Activated CD8-positive, alpha-beta memory T cell treated with anti-CD3 and anti-CD28 coated beads, Interleukin-2, amount 50 U/mL, for 4 hours (primary cell): ENCODE measurements around the gene PPOX.

ENCODE experiments used
- DNase-seq: peaks from one replicate; pipeline ENCODE4 v3.0.0-alpha.2; 2020

The PPOX gene

DNA sequence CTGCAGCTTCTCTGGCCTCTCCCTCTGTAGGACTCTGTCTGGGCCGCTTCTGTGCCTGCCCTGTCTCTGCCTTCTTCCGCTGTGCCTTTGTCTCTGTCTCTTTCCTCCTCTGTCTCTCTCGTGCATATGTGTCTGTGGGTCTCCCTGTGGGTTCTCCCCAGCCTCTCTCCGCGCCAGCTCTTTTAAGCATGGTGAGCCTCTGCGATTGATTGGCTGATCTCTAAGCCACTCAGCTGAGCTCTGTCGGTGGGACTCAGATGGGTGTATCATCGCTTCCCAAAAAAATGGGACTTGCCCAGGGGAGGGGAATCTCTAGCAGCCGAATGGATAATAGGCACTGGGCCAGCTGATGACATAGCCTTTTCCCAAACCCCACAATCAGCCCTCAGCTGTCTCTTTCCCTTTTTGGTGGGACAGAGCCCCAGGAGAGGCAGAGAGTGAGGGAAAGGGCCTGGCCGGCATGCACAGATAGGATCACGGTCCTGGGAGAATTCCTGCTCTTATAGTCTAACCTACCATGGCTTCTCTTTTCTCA is 32.7 kb downstream of the PPOX start, which contains the start of gene ADAMTS4:
TSS of gene ADAMTS4 (minus strand) at position 158 of the 535 bp plus-strand sequence. CDS start 427 bp downstream, outside the sequence.
- no peak for DNase-seq

DNA sequence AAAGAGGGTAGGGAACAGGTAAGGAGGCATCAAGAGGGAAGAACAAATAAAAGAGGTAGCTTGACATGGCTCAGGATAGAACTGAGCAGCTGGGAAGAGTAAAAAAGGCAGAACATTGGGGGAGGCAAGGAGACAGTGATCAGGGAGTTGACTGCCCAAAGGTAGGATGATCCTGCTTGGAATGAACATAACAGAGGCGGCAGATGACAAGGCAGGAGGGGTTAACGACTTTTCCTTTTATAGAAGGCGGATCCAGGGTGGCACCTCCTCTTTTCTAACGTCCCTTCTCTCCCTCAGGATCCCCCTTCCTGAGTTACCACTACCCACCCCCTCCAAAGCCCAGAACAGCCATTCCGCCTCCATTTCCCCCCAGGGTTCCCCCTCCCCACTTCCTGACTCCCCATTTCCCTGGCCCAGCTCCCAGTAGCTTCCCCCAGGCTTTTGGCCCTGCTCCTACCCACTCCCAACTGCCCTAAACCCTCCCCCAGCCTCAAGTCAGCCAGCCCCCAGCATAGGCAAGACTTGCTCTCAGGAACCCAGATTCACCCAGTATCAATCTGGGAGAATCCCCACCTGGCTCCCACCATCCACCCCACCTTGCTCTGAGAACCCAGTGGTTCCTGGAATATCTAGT is 33.4 kb downstream of the PPOX start:
- DNase-seq = no peak

DNA sequence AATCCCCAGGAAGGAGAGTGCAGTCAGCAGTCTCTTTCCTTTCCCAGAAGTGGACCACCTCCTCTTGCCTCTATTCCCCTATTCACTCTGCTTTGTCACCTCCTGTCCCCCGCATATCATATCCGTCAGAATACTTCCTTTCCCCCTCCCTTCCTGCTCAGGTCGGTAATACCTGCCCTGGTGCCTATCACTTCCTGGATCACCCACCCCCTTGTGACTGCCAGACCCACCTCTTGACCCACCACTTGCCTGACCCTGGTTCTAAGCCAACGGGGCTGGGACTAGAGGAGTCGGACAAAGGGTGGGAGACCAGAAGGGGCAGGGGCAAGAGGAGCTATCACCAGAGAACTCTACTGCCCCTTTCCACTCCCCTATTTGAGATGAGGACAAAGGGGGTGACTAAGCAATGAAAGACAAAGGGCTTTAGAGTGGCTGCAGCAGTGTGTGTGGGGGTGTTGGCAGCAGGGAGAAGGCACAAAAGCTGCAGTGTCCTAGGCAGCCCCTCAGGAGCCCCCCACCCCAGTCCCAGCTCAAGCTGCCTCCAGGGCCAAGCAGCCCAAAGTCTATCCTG is 34.3 kb downstream of the PPOX start:
- DNase-seq = no peak

DNA sequence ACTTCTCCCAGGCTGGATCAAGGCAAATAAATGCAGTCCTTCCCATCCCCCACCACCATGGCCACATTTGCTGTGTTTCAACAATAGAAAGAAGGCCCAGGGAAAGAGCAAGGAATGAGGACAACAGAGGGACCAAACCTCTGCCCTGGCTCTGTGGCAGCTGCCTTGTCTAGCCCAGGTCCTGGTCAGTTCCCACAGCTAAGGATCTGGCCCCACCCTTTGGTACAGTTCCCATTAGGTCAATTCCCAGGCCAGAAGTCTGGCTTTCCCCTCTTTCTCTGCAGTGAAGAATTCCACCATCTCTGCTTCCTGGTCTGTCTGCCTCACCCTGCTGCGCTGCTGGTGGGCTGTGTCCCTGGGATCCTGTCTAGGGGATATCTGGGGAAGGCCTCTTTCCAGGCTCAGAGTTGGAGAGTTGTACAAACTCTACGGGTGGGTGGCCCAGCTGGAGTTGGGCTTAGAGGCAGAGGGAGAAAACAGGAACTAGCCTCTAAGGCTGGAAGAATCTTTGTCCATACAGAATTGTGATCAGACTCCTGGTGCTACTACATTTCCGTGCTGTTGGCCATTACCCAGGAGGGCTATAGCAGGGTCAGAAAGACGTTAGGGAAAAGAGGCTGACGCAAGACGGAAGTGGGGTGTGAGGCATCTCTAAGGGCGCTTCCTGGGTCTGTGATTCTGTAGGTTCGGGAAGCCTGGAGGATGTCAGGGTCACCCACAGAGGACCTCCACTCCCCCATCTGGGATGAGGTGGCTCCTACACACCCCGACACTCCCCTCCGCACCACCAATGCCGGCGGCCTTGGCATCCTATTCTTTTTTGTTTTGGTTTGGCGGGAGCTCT is 35.0 kb downstream of the PPOX start:
- no peak for DNase-seq

GRCh38 chr1:161201836-161202712 is 35.8 kb downstream of the PPOX start, which contains the start of gene NDUFS2:
Gene NDUFS2, plus strand, starts transcription at chr1:161202367. Its CDS starts 19 bp downstream, at chr1:161202386.
- DNase-seq = peak; percentile 95

- no peak for DNase-seq
Observed at GRCh38 chr1:161206411-161207140, 40.4 kb downstream of the PPOX start.

DNA sequence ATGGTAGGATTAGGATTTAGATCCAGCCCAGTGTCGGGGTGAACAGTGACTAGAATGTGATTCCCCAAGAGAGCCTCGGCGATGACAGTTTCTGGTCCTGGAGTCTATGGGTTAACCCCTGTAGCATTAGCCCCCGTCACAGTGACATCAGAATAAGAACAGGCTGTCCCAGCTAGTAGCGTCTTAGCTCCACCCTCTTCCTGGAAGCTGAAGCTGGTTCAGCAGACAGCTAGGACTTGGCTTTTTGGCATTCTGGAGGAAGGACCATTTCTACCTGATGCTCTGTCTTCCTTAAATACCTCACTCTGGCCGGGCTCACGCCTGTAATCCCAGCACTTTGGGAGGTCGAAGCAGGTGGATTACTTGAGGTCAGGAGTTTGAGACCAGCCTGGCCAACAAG is 40.9 kb downstream of the PPOX start:
- DNase-seq = no peak

GRCh38 chr1:161209790-161210409 is 43.7 kb downstream of the PPOX start:
- DNase-seq = peak; percentile 69

DNA sequence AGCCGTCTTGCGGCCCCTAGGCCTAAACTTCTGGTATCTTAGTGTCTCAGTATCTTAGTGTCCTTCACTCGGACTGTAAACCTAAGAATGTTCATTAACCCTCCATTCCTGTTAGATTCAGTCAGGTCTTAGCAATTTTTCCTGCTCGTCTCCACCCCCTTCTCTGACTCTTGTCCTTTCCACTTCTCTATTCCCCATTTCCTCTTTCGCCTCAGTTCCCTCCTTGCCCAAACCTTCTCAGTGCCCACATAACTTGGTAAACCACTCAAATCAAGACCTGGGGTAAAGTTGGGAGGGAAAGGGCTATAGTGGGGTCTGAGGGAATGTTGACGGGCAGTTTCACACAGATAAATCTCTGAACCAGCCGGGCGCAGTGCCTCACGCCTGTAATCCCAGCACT is 48.1 kb downstream of the PPOX start:
- DNase-seq = no peak

- no peak for DNase-seq
Observed at GRCh38 chr1:161215076-161215475, 48.9 kb downstream of the PPOX start, which contains the start of gene FCER1G. Gene FCER1G, plus strand, starts transcription at chr1:161215295. Its CDS starts 27 bp downstream, at chr1:161215322.

- DNase-seq = no peak
Observed at GRCh38 chr1:161216945-161217712, 50.9 kb downstream of the PPOX start.

- no peak for DNase-seq
Observed at GRCh38 chr1:161217831-161218230, 51.6 kb downstream of the PPOX start.

DNA sequence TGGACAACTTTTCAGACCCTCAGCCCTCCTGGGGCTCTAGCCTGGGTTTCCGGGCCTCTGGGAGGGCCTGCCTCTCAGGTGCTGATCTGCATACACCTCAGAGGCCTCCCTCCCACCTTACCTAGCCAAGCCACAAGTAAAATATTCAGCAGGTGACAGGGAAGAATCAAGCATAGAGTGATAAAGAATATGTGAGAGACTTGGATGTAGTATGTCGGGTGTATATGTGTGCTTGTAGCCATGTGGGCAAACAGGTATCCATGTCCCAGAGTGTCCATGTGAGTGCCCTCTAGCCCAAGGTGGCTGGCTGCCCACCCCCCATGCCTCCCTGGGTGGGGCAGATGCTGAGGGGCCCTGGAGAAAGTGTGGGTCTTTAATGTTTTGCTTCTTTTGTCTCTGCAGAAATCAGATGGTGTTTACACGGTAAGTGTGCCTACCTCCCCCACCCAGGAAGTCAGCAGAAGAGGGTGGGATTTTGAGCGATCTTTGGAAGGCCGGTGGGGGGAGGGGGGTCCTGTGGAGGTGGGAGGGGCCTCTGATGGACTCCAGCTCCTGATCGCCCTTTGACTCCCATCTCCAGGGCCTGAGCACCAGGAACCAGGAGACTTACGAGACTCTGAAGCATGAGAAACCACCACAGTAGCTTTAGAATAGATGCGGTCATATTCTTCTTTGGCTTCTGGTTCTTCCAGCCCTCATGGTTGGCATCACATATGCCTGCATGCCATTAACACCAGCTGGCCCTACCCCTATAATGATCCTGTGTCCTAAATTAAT is 52.3 kb downstream of the PPOX start:
- DNase-seq = no peak

- no peak for DNase-seq
Observed at GRCh38 chr1:161219078-161219892, 53.1 kb downstream of the PPOX start.

DNA sequence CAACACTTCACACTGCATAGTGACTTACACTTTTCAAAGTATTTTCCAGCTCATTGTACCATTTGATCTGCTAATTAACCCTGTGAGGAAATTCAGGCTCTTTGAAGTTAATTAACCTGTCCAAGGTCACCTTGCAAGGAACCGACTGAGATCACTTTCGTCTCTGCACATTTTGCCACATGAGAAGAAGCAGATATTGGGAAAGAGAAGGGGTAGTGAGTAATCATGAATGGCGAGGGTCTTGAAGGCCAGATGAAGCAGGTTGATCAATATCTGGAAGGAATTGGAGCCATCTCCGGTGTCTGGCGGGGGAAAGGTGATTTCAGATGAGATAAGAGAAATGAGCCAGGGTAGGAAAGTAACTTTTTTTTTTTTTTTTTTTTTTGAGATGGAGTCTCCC is 53.8 kb downstream of the PPOX start:
- DNase-seq = no peak
